ENCODE results near the gene CLN6.

DNA sequence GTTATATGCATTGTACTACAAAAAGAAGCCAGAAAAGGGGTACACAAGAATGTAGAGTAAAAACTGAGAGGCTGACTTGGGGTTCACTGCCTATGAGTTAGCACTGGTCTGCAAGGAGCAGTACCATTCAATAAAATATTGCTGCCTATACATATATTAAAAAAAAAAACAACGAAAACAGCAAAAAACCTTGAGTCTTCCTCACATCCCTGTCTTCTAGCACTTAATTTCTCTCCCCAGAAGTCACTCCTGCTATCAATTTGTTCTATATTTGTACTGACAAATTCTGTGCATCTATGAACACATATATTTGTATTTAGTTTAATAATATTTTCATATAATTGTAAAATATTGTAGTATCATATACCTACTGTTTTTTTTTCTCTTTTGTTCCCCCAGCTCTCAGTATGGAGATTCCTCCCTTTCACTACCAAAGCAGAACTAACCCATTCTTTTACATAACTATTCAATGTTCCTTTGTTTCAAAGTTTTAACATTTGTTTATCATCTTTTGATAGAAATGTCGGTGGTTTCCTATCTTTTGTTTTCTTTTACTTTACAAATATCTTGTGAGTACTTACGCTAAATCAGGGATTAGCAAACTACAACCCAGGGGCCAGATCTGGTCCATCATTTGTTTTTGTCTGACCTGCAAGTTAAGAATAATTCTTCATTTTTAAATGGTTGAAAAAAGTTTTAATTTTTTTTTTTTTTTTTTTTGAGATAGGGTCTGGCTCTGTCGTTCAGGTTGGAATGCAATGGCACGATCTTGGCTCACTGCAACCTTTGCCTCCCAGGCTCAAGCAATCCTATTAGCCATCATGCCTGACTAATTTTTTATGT lies 33.2 kb upstream of the CLN6 start:
- TF ChIP-seq, protein P1, sequence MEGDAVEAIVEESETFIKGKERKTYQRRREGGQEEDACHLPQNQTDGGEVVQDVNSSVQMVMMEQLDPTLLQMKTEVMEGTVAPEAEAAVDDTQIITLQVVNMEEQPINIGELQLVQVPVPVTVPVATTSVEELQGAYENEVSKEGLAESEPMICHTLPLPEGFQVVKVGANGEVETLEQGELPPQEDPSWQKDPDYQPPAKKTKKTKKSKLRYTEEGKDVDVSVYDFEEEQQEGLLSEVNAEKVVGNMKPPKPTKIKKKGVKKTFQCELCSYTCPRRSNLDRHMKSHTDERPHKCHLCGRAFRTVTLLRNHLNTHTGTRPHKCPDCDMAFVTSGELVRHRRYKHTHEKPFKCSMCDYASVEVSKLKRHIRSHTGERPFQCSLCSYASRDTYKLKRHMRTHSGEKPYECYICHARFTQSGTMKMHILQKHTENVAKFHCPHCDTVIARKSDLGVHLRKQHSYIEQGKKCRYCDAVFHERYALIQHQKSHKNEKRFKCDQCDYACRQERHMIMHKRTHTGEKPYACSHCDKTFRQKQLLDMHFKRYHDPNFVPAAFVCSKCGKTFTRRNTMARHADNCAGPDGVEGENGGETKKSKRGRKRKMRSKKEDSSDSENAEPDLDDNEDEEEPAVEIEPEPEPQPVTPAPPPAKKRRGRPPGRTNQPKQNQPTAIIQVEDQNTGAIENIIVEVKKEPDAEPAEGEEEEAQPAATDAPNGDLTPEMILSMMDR (IDR thresholded peaks at IDR 0.05; ENCODE audit: poor library complexity), result no peak
- TF ChIP-seq EZH2 (IDR thresholded peaks at IDR 0.05; ENCODE audit: borderline replicate concordance), result no peak
- no peak for TF ChIP-seq EZH2phosphoT487 (IDR thresholded peaks at IDR 0.05; ENCODE audit: low read depth, severe bottlenecking, unreplicated experiment)
